A549 (cell line): ENCODE results near the gene TEX36.

ENCODE experiments used
- EP300 ChIP-seq, 2 experiments: fragments of >200 bp; sonication (Bioruptor Twin); formaldehyde crosslinking; IDR thresholded peaks; 2 replicates in 1 of 2; 3 replicates in 1 of 2; pipeline ENCODE4 v1.6.1; 2016 to 2017
- ESRRA ChIP-seq: fragments of 150-350 bp; IDR thresholded peaks from 2 replicates; pipeline ENCODE4 v1.6.1; 2014; ENCODE audit warnings: mild to moderate bottlenecking, low read length, borderline replicate concordance
- KDM1A ChIP-seq: fragments of 200-600 bp; sonication (generic); IDR thresholded peaks from 2 replicates; pipeline ENCODE4 v1.6.1; 2016; ENCODE audit warnings: low read depth, mild to moderate bottlenecking
- POLR2A ChIP-seq: IDR thresholded peaks from 2 replicates; pipeline ENCODE4 v1.6.1; 2012; ENCODE audit warnings: mild to moderate bottlenecking, low read length
- TF ChIP-seq, protein P1 (sequence below): fragments of >200 bp; sonication (Bioruptor Twin); formaldehyde crosslinking; IDR thresholded peaks from 2 replicates; pipeline ENCODE4 v1.6.1; 2016
- TF ChIP-seq, protein P2 (sequence below): fragments of >200 bp; sonication (Bioruptor Twin); formaldehyde crosslinking; IDR thresholded peaks from 3 replicates; pipeline ENCODE4 v1.5.1; 2016
- TF ChIP-seq, protein P3 (sequence below): fragments of 250-450 bp; sonication (Bioruptor Pico); IDR thresholded peaks from 2 replicates; pipeline ENCODE4 v1.5.0; 2021; ENCODE audit warnings: mild to moderate bottlenecking, moderate library complexity, borderline replicate concordance

DNA sequence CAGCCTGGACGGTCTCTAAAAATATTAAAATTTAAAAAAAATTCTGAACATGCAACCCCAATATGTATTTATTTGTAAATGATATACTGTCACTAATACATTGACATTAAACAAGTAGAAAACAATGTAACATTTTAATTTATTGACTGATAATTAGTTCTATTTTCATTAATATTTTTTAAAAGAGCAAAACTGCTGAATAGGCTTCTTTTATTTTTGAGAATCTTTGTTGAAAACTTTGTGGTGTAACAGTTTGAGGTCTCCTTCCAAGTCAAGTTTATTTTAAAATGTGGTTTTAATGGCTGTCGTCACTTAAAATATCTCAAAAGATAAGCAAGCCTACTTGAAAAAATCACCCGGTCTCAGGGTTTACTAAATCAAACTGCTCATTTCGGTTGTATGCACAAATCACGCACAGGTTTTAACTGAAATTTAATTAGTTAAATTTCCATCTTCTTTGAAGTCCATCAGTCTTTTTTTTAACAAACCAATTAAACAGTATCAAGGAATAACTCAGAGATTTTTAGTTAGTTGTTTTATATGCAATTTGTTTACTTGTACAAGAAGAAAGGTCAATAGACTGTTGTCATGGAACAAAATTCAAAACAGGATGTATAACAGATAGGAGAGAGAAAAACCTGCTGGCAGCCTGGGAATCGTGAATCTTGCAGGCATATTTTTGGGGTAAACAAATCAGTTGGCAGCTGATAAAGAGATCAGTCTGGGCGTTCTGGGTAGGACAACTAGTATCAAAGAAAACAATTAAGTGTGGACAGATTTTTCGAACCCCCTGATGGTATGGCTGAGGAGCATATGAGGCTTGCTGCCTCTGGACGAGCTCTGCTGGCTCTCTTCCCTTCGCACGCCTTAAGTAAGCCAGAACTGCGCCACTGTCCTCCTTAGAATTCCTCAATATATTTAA is 26.9 kb upstream of the TEX36 start:
- TF ChIP-seq, protein P1, sequence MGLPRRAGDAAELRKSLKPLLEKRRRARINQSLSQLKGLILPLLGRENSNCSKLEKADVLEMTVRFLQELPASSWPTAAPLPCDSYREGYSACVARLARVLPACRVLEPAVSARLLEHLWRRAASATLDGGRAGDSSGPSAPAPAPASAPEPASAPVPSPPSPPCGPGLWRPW: no peak
- TF ChIP-seq POLR2A: no peak
- TF ChIP-seq EP300 (IDR thresholded peaks at IDR 0.05): no peak
- TF ChIP-seq KDM1A: no peak
- TF ChIP-seq, protein P2, sequence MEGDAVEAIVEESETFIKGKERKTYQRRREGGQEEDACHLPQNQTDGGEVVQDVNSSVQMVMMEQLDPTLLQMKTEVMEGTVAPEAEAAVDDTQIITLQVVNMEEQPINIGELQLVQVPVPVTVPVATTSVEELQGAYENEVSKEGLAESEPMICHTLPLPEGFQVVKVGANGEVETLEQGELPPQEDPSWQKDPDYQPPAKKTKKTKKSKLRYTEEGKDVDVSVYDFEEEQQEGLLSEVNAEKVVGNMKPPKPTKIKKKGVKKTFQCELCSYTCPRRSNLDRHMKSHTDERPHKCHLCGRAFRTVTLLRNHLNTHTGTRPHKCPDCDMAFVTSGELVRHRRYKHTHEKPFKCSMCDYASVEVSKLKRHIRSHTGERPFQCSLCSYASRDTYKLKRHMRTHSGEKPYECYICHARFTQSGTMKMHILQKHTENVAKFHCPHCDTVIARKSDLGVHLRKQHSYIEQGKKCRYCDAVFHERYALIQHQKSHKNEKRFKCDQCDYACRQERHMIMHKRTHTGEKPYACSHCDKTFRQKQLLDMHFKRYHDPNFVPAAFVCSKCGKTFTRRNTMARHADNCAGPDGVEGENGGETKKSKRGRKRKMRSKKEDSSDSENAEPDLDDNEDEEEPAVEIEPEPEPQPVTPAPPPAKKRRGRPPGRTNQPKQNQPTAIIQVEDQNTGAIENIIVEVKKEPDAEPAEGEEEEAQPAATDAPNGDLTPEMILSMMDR: no peak
- TF ChIP-seq, protein P3, sequence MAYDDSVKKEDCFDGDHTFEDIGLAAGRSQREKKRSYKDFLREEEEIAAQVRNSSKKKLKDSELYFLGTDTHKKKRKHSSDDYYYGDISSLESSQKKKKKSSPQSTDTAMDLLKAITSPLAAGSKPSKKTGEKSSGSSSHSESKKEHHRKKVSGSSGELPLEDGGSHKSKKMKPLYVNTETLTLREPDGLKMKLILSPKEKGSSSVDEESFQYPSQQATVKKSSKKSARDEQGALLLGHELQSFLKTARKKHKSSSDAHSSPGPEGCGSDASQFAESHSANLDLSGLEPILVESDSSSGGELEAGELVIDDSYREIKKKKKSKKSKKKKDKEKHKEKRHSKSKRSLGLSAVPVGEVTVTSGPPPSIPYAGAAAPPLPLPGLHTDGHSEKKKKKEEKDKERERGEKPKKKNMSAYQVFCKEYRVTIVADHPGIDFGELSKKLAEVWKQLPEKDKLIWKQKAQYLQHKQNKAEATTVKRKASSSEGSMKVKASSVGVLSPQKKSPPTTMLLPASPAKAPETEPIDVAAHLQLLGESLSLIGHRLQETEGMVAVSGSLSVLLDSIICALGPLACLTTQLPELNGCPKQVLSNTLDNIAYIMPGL: no peak
- no peak for TF ChIP-seq ESRRA
